Measurements from ENCODE around the gene GJC1.
A peak's percentile ranks its signal among the peaks of the same experiment; 100 is the strongest.

Gene GJC1

GRCh38 chr17:44775136-44775837, 54.8 kb downstream of the GJC1 start:
- Histone ChIP-seq H3K9ac (ENCODE audit: low read depth, low read length) (peak overlapping the region; percentile 63), H2AFZ (ENCODE audit: low read depth, low read length) (peak overlapping the region; percentile 96), H3K36me3 (ENCODE audit: insufficient read depth, low read length) (no peaks in the 10 kb centered on the region), H3K79me2 (ENCODE audit: insufficient read depth, low read length) (no peaks in the 10 kb centered on the region), H4K20me1 (ENCODE audit: insufficient read depth, low read length) (peaks cover 3% of the 10 kb centered on the region; the same call in 1 of the 2 replicates), H3K27ac (ENCODE audit: low read length) (peak overlapping the region; percentile 43), H3K4me2 (ENCODE audit: insufficient read depth, low read length) (peak overlapping the region; percentile 100), H3K27me3 (ENCODE audit: insufficient read depth, low read length, poor library complexity) (no peaks in the 10 kb centered on the region), H3K9me3 (ENCODE audit: insufficient read depth, low read length, severe bottlenecking) (no peaks in the 10 kb centered on the region), H3K4me1 (ENCODE audit: insufficient read depth, low read length) (peaks cover 37% of the 10 kb centered on the region), H3K4me3 (ENCODE audit: low read depth in 1 of 2, low read length in 2 of 2) (peak overlapping the region; percentile 40 to 72)
- no peak for TF ChIP-seq EZH2 (IDR thresholded peaks at IDR 0.05; ENCODE audit: borderline replicate concordance, low read depth, low read length, severe bottlenecking)
- no peak for TF ChIP-seq CTCF (IDR thresholded peaks at IDR 0.05; ENCODE audit: borderline replicate concordance, extremely low read depth, low read length, poor library complexity, severe bottlenecking)
- DNase-seq (peak; percentile 100), ATAC-seq (ENCODE audit: insufficient read depth, low read depth) (peak; percentile 94)

- Histone ChIP-seq H3K36me3 (ENCODE audit: insufficient read depth, low read length) (no peaks in the 10 kb centered on the region), H4K20me1 (ENCODE audit: insufficient read depth, low read length) (peaks cover 3% of the 10 kb centered on the region; the same call in 1 of the 2 replicates), H3K9me3 (ENCODE audit: insufficient read depth, low read length, severe bottlenecking) (no peaks in the 10 kb centered on the region), H3K27me3 (ENCODE audit: insufficient read depth, low read length, poor library complexity) (no peaks in the 10 kb centered on the region), H2AFZ (ENCODE audit: low read depth, low read length) (peak overlapping the region; percentile 96), H3K4me3 (ENCODE audit: low read depth in 1 of 2, low read length in 2 of 2) (peak overlapping the region; percentile 40 to 72; a peak in 3 of 4 replicates), H3K4me2 (ENCODE audit: insufficient read depth, low read length) (peak overlapping the region; percentile 100), H3K4me1 (ENCODE audit: insufficient read depth, low read length) (peaks cover 34% of the 10 kb centered on the region), H3K79me2 (ENCODE audit: insufficient read depth, low read length) (no peaks in the 10 kb centered on the region), H3K27ac (ENCODE audit: low read length) (peak overlapping the region; percentile 43), H3K9ac (ENCODE audit: low read depth, low read length) (peak overlapping the region; percentile 63)
- ATAC-seq (ENCODE audit: insufficient read depth, low read depth), result peak; percentile 44
- peak; percentile 88 for DNase-seq
- TF ChIP-seq EZH2 (IDR thresholded peaks at IDR 0.05; ENCODE audit: borderline replicate concordance, low read depth, low read length, severe bottlenecking) (no peak), CTCF (IDR thresholded peaks at IDR 0.05; ENCODE audit: borderline replicate concordance, extremely low read depth, low read length, poor library complexity, severe bottlenecking) (peak; percentile 100)
Observed at GRCh38 chr17:44774271-44775135, 55.6 kb downstream of the GJC1 start.

GRCh38 chr17:44773140-44773539, 56.9 kb downstream of the GJC1 start:
- Histone ChIP-seq H2AFZ (ENCODE audit: low read depth, low read length) (no peak overlapping the region), H3K27ac (ENCODE audit: low read length) (no peak overlapping the region), H4K20me1 (ENCODE audit: insufficient read depth, low read length) (peaks cover 3% of the 10 kb centered on the region; the same call in 1 of the 2 replicates), H3K36me3 (ENCODE audit: insufficient read depth, low read length) (no peaks in the 10 kb centered on the region), H3K9me3 (ENCODE audit: insufficient read depth, low read length, severe bottlenecking) (no peaks in the 10 kb centered on the region), H3K27me3 (ENCODE audit: insufficient read depth, low read length, poor library complexity) (no peaks in the 10 kb centered on the region), H3K9ac (ENCODE audit: low read depth, low read length) (no peak overlapping the region), H3K4me2 (ENCODE audit: insufficient read depth, low read length) (no peak overlapping the region), H3K79me2 (ENCODE audit: insufficient read depth, low read length) (no peaks in the 10 kb centered on the region), H3K4me3 (ENCODE audit: low read depth in 1 of 2, low read length in 2 of 2) (no peak overlapping the region), H3K4me1 (ENCODE audit: insufficient read depth, low read length) (peaks cover 25% of the 10 kb centered on the region)
- DNase-seq (no peak), ATAC-seq (ENCODE audit: insufficient read depth, low read depth) (no peak)
- TF ChIP-seq CTCF (IDR thresholded peaks at IDR 0.05; ENCODE audit: borderline replicate concordance, extremely low read depth, low read length, poor library complexity, severe bottlenecking), result no peak
- no peak for TF ChIP-seq EZH2 (IDR thresholded peaks at IDR 0.05; ENCODE audit: borderline replicate concordance, low read depth, low read length, severe bottlenecking)

Measured in DND-41 (cell line).